Measurements from ENCODE around the gene PNRC2.
"Not testable (repeated sequence)": the region's sequence is repeated elsewhere in the genome, so short reads cannot be mapped to it uniquely, and the experiment has no call there.

The PNRC2 gene

DNA sequence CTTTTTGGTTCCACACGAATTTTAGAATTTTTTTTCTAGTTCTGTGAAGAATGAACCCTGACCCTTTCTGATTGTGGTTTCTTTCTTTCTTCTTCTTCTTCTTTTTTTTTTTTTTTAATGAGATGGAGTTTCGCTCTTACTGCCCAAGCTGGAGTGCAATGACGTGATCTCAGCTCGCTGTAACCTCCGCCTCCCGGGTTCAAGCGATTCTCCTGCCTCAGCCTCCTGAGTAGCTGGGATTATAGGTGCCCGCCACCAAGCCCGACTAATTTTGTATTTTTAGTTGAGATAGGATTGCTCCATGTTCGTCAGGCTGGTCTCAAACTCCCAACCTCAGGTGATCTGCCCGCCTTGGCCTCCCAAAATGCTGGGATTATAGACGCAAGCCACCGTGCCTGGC lies 32.4 kb downstream of the PNRC2 start:
- not testable (repeated sequence) for DNase-seq (ENCODE audit: low read depth in 2 of 2)

- DNase-seq (ENCODE audit: low read depth in 2 of 2) = no peak
Observed at GRCh38 chr1:23995431-23995837, 35.8 kb downstream of the PNRC2 start.

- no peak for DNase-seq (ENCODE audit: low read depth in 2 of 2)
Observed at GRCh38 chr1:23996700-23997229, 37.1 kb downstream of the PNRC2 start.

DNA sequence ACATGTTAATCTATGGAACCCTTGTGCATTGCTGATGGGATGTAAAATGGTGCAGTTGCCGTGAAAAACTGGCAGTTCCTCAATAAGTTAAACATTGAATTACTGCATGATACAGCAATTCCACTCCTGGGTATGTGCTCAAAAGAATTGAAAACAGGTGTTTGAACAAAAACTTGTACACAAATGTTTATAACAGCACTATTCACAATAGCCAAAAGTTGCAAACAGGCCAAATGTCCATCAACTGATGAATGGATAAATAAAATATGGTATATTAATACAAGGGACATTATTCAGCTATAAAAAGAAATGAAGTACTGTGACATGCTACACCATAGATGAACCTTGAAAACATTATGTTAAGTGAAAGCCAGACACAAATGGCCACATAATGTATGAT lies 38.2 kb downstream of the PNRC2 start:
- DNase-seq (ENCODE audit: low read depth in 2 of 2) = no peak

DNA sequence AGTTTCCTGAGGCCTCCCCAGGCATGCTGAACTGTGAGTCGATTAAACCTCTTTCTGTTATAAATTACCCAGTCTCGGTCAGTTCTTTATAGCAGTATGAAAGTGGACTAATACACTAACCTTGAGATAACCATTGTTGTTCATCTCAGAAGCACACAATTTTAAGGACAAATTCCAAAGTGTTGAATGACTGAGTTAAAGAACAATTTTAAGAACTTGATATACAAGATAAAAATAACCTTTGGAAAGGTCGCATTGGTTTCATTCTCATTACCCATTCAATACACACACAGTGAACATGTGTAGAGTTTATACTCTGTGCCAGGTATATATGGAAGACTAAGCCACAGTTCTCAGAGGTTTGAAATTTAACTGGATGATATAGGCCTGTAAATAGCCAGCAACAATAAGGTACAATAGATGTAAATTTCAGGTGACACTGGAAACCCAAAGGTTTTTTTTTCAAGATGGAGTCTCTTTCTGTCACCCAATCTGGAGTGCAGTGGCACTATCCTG lies 39.6 kb downstream of the PNRC2 start:
- DNase-seq (ENCODE audit: low read depth in 2 of 2) = no peak

GRCh38 chr1:24002695-24003094 lies 43.1 kb downstream of the PNRC2 start:
- no peak for DNase-seq (ENCODE audit: low read depth in 2 of 2)

GRCh38 chr1:24003331-24003972 lies 43.8 kb downstream of the PNRC2 start:
- no peak for DNase-seq (ENCODE audit: low read depth in 2 of 2)

DNA sequence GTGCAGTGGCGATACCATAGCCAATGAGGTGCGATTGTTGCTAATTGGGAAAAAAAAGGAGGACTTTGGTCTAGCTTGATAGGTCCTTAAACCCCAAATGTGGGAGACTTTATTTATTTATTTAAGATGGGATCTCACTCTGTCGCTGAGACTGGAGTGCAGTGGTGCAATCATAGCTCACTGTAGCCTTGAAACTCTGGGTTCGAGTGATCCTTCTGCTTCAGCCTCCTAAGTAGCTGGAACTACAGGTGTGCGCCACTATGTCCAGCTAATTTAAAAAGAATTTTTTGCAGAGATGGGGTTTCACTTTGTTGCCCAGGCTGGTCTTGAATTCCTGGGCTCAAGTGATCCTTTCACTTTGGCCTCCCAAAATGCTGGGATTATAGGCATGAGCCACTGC lies 44.5 kb downstream of the PNRC2 start:
- DNase-seq (ENCODE audit: low read depth in 2 of 2) = no peak

GRCh38 chr1:24005163-24005562 lies 45.5 kb downstream of the PNRC2 start:
- DNase-seq (ENCODE audit: low read depth in 2 of 2) = no peak

GRCh38 chr1:24007079-24007478 lies 47.5 kb downstream of the PNRC2 start:
- no peak for DNase-seq (ENCODE audit: low read depth in 2 of 2)

DNA sequence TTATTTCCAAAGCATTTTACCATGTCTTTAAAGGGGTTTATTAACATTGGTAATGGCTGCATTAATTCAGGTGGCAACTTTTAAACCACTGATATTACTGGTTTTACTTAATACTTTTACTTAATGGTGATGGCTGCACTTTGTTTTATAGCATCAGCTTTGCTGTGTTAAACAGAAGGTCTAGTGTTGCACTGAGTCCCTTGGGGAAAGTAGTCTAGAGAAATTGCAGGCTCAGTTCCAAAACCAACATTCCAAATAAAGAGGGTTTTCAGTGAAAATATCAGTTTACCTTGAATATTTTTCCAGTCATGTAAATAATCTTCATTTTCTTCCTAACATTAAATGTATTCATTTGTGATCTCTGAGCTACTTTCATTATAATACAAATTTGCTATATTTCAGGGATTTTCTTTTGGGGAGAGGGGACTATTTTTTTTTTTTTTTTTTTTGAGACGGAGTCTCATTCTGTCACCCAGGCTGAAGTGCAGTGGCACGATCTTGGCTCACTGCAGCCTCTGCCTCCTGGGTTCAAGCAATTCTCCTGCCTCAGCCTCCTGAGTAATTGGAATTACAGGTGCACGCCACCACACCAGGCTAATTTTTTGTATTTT lies 49.1 kb downstream of the PNRC2 start:
- DNase-seq (ENCODE audit: low read depth in 2 of 2) = not testable (repeated sequence)

DNA sequence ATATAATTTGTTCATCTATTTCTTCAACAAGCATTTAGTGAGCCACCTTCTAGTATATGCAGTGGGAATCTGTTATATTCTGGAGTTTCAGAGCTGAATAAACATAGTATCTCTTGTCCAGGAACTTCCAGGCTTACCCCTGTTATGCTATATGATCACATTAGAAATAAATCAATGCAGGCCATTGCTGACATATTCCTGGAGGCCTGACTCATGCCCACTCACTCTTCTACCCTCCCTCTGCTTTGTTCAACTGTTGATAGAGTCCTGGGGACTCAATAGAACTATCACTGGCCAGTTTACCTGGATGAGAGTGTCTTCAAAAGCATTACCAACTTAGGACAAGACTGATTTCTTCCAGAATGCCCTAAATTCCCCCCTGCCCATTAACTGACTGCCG lies 49.8 kb downstream of the PNRC2 start:
- no peak for DNase-seq (ENCODE audit: low read depth in 2 of 2)

GRCh38 chr1:24010650-24011049 lies 51.0 kb downstream of the PNRC2 start:
- no peak for DNase-seq (ENCODE audit: low read depth in 2 of 2)

DNA sequence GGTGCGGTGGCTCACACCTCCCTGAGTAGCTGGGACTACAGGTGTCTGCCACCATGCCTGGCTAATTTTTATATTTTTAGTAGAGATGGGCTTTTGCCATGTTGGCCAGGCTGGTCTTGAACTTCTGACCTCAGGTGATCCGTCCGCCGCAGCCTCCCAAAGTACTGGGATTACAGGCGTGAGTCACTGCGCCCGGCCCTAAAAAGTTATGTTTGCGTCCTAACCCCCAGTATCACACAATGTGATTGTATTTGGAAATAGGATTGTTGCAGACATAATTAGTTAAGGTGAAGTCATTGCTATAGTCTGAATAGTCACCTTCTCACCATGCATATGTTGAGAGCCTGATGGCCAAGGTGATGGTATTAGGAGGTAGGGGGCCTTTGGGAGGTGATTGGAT lies 53.2 kb downstream of the PNRC2 start:
- not testable (repeated sequence) for DNase-seq (ENCODE audit: low read depth in 2 of 2)
